Left renal cortex interstitium (tissue), 4 donors: ENCODE data around the gene IGSF9. TPM values are rescaled to one million over a fixed set of nuclear protein-coding genes. Genes with fewer than 3 reads are reported as not detected.

Experiments
- DNase-seq, 4 donors: peaks; one replicate each; pipeline ENCODE4 v3.0.0-alpha.2; 2013; ENCODE audit warnings: low read depth in 4 of 4, low spot score in 2 of 4, missing footprints in 1 of 4
- polyA plus RNA-seq, 4 donors: library from polyadenylated mRNA; unstranded; fragments of 120-200 nt; gene quantifications; one replicate each; pipeline ENCODE4 v1.2.1, GENCODE V29; 2013; ENCODE audit not compliant: insufficient read length in 4 of 4

The IGSF9 gene
- polyA plus RNA-seq, 4 donors: 10.0 to 26.1 (median 18.3) TPM

- DNase-seq: no peak
These were observed 22.8 kb downstream of the IGSF9 start for GRCh38 chr1:159922511-159923202.

DNA sequence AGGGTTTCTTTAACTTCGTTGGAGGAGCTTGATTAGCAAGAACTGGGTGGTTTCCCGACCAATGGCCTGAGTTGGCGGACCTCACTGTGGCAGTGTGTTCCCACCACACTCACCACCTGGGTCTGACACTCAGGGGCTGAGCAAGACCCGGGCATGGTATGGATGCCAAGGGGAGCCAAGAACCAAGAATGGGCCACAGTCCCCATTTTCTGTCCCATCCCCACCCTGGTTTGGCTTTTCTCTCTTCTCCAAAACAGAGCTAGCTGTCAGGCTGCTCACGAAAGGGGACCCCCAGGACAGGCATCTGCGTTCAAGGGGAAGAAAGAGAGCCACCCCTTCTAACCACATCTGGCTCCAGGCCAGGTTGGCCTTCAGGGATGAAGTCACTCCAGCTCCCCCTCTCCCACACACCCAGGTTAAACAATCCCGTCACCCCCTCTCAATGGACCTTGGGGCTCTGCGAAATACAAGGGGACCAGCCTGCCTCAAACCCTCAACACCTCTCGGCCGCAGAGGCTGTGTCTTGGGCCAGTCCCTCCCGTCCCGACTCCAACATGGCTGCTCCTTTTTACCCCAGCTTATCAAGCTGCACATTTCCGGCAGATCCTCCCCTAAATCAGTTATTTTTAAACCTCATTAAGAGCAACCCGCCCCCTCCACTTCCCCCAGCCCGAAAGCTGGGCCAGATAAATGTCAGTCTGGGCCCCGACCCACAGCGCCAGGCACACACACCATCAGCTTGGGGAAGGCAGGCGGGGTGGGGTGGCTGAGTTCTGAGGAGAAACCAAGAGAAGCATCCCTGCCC lies 23.5 kb downstream of the IGSF9 start:
- DNase-seq: no peak

DNA sequence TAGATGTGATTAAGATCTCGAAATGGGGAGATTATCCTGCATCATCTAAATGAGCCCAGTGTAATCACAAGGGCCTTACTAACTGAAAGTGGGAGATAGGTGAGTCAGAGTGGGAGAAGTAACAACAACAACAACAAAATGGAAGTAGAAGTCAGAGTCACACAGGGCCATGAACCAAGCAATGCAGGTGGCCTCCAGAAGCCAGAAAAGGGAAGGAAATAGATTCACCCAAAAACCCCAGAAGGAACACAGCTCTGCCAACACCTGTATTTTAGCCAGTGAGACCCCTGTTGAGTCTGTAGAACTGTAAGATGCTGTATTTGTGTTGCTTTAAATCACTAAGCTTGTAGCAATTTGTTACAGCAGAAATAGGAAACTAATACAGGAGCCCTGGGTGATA lies 24.2 kb downstream of the IGSF9 start:
- DNase-seq: no peak

GRCh38 chr1:159920651-159921050 lies 24.8 kb downstream of the IGSF9 start:
- DNase-seq: no peak

- no peak for DNase-seq
These were observed 25.2 kb downstream of the IGSF9 start for GRCh38 chr1:159920202-159920601.

- DNase-seq: no peak
These were observed 26.1 kb downstream of the IGSF9 start for GRCh38 chr1:159919236-159919865.

DNA sequence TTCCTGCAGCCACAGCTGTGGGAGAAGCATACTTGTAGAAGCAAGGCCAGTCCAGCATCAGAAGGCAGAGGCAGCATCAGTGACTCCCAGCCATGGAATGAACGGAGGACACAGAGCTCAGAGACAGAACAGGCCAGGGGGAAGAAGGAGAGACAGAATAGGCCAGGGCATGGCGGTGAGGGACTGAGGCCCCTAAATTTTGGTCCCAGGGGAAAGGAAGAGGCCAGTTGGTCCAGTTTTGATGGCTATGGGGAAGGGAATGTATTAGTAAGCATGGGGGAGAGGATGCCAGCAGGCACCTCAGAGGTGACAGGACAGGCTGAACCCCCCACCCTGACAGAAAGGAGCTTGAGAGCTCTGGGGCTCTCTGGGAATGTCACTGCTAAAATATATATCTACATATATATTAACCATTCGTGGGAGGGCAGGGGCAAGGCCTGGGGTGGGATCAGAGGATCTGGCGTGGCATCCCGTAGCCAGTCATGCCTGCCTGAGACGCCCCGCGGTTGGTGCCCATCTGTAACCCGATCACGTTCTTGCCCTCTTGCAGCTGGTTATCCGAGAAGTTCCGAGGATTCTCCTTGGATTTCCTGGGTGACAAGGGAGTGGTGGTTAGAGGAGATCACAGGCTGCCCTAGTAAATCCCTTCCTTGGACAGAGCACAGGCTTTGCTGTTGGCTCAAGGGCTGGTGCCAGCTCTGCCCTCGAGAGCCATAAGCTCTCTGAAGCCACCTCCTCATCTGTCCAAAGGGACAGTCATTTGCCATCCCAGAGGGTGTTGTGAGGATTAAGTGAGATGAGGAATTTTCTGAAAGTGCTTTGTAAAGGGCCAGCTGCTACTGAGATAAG lies 26.8 kb downstream of the IGSF9 start:
- DNase-seq: no peak

GRCh38 chr1:159917533-159918351 lies 27.7 kb downstream of the IGSF9 start:
- DNase-seq: no peak

DNA sequence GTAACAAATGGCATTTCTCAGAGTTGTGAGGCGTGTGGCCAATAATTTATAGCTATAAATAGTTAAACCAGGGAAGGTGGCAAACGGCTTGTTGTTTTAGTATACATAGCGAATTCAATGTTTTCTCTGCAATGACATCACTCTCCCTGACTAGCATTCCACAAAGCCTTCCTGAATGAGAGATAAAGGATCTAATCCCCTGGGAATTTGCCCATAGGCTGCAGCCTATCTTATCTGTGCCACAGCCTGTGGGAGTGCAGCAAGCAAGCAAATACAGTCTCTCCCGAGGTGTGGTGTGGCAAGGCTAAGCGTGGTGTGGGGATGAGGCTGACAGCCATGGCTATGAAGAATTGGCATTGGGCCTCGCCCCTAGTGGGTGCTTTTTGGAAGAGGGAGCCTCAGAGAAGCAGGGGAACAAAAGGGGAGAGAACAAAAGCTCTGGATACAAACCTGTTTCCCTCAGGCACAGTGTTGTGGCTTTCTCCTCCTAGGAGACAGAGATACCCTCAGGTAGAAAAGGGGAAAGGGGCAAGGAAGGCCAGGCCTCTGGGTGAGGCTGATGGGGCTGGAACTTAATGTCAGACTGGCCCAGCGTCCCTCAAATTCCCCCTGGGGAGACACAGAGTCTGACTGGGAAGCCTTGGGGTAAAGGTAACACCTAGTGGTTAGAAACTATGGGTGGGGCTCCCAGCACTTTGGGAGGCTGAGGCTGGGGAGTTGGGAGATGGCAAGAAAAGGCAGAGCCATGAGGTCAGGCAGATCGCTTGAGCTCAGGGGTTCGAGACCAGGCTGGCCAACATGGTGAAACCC lies 29.0 kb downstream of the IGSF9 start:
- no peak for DNase-seq

GRCh38 chr1:159915571-159916241 lies 29.7 kb downstream of the IGSF9 start:
- DNase-seq: no peak

DNA sequence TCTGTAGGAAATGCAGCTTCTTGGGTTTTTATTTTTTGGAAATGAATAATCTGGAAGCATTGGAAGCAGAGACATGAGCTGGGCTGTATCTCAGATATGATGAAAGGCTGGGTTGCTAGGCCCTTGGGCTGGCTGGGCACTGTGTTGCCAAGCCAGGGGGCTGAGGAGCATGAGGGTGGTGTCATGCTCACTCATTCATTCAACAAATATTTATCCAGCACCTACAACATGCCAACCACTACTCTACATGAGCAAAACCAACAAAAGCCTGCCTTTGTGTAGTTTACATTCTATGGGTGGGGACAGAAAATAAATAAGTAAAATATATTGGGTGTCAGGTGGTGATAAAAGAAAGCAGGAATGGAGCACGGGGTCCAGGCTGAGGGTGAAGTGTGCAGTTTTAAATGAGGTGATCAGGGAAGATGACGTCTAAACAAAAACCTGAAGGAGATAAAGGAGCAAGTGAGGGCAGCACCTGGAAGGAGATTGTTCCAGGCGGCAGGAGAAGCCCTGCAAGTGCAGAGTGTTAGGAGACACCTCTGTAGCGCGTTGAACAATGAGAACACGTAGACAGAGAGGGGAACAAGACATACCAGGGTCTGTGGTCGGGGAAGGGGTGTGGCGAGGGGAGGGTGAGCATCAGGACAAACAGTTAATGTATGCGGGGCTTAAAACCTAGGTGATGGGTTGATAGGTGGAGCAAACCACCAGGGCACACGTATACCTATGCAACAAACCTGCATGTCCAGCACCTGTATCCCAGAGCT lies 31.0 kb downstream of the IGSF9 start:
- DNase-seq: no peak

DNA sequence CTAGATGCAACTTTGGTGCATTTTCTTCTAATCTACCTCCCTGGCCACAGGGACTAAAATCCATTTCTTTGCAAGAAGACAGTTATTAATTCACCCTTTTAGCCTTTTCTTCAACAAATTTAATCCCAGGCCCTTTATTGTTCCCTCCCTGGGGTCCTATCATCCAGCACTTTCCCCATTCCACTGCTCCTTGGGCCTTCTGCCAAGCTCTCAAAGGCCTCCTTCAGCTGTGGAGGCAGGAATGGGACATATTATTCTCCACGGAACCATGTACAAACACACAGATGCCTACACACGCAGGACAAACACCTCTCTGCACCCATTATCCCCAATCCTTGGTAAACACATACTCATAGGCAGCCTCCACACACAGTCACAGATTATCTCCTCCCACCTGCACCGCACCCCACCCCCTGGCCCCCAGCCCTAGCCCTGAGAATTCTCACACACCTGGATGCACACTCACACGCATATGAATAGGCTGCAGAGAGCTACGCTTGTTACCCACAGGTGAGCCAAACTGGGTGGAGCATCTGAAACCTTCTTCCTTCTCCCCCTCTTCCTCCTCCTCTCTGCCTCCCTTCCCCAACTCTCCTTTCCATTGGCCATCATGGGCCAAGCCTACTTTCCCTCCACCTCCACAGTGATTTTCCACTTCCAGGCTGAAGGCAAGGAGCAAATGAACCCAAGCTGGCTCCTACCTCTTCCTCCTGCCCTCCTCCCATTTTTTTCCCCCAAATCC lies 31.8 kb downstream of the IGSF9 start:
- no peak for DNase-seq

DNA sequence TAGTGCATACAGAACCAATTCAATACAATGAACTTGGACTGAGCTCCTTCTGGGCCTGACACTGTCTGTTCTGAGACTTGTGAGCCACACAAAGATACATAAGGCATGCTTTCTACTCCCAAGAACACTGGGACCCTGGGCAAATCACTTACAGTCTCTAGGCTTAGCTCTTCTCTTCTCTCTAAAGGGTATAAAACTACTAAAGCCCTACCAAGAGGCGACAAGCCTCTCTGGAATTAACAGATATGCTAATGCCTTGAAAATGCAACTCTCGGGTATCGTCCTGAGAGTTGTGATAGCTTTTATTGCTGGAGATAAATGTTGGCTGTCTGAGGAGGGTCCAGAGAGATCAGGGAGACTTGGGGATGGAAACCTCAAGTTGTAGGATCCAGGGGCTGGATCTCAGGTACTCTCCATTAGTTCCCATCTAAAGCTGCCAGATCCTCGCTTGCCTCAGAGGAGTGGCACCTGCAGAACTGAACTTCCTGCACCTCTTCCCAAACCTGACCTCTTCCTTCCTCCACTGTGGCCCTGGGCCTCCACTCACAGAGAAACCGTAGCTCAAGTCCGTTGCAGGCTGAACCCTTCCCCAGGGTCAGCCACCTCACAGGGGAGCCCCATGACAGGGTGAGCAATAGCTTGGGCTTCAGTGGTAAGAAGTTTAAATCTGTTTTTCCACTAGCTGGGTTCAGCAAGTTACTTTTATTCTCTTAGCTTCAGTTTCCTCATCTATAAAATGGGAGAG lies 33.9 kb downstream of the IGSF9 start:
- DNase-seq: no peak

DNA sequence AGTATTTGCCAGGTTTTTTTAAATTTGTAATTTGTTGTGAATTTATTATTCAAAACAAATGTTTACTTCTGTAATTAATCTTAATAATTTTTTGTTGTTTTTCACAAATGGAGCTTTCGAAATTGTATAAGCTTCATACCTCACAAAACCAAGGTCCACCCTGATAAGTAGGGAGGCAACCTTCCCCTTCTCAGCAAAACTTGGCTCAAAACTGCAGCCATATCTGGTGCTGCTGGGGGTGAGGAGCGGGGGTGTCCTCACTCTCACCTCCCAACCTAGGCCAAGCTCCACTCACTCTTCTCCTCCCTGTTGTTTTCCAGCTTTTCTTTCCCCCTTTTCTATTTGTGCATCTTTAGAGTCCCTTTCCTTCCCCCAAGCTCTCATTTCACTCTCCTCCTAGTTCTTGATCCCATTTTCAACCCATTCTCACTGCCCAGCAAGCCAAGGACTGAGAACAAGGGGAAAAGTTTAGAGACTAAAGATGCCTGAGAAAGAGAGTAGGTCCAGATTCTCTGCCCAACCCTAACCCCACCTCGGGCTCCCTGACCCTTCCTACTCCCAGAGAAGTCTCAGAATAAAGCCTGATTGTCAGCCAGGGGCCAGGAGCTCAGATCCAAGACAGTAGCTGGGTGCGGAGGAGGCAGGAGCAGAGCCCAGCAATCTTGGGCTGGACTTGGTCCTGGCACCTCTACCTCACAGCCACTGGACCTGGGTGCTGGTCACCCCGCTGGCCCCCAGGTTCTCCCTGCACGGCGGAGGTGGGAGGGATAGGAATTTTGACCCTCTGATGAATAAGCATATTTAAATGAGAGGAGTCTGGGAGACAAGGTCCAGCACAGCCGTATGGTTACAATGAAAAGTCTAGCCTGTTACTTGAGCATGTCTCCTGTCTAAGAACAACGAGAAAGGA lies 37.1 kb downstream of the IGSF9 start:
- DNase-seq: no peak

DNA sequence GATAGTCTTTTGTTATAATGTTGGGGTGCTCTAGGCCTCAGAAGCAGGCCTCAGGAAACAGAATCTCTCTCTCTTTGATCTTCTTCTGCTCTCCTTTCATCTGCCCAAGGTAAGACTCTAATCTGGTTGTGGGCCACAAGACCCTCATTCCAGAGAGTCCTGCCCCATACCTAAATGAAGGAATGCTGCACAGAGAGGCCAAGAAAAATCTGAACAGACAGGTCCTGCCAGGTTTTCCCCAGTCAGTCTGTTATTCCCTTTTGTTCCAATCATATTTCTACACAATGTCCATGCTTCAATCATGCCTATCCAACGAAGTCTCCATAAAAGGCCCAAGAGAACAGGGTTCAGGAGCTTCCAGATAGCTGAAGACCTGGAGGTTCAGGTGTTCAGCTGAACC lies 38.5 kb downstream of the IGSF9 start:
- DNase-seq: no peak
